RWPE1 (cell line): ENCODE measurements around the gene RIMS3.
"Not testable (repeated sequence)": the region's sequence is repeated elsewhere in the genome, so short reads cannot be mapped to it uniquely, and the experiment has no call there.

ENCODE experiments used
- CTCF ChIA-PET: fragments of 350-600 bp; sonication (Branson Sonifier 250); formaldehyde crosslinking; extraction: SDS; loops from one replicate; lab custom pipeline; 2021; lab: Yijun Ruan, JAX
- POLR2A ChIA-PET: fragments of 400-600 bp; formaldehyde crosslinking; extraction: SDS; loops from one replicate; lab custom pipeline; 2020; ENCODE audit warnings: antibody characterized with exemption; ENCODE audit not compliant: low non-redundant PET; lab: Yijun Ruan, JAX
- DNase-seq: peaks from one replicate; pipeline ENCODE4 v3.0.0; 2012; ENCODE audit warnings: low spot score
- H3K27ac ChIP-seq: fragments of 450-650 bp; 2 replicates; pipeline ENCODE4 v1.5.1; 2017
- TF ChIP-seq, protein P1 (sequence below): fragments of 450-650 bp; conservative IDR thresholded peaks from 2 replicates; pipeline ENCODE4 v1.5.1; 2017; ENCODE audit warnings: low read depth, mild to moderate bottlenecking

The RIMS3 gene

DNA sequence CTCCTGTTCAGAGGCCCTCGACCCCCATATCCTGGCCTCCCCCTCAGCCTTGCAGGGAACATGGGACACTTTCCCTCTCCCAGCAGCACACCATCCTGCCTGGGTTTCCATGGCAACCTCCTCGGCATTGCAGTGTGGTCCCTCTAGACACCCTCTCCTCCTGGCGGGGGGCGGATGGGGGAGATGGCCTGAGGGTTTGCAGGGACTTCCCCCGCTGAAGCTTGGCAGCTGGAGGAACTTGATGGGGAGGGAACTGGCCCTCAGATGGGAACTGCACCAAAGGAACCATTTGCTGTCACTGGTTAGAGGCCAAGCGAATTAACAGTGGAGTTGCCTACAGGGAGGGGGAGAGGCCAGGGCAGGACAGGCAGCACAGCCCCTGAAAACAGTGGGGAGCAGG is 28.7 kb downstream of the RIMS3 start:
- H3K27ac ChIP-seq, result no peak overlapping the region
- DNase-seq, result no peak
- TF ChIP-seq, protein P1, sequence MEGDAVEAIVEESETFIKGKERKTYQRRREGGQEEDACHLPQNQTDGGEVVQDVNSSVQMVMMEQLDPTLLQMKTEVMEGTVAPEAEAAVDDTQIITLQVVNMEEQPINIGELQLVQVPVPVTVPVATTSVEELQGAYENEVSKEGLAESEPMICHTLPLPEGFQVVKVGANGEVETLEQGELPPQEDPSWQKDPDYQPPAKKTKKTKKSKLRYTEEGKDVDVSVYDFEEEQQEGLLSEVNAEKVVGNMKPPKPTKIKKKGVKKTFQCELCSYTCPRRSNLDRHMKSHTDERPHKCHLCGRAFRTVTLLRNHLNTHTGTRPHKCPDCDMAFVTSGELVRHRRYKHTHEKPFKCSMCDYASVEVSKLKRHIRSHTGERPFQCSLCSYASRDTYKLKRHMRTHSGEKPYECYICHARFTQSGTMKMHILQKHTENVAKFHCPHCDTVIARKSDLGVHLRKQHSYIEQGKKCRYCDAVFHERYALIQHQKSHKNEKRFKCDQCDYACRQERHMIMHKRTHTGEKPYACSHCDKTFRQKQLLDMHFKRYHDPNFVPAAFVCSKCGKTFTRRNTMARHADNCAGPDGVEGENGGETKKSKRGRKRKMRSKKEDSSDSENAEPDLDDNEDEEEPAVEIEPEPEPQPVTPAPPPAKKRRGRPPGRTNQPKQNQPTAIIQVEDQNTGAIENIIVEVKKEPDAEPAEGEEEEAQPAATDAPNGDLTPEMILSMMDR, result no peak
- POLR2A ChIA-PET, result no interaction called here
- CTCF ChIA-PET, result no interaction called here

DNA sequence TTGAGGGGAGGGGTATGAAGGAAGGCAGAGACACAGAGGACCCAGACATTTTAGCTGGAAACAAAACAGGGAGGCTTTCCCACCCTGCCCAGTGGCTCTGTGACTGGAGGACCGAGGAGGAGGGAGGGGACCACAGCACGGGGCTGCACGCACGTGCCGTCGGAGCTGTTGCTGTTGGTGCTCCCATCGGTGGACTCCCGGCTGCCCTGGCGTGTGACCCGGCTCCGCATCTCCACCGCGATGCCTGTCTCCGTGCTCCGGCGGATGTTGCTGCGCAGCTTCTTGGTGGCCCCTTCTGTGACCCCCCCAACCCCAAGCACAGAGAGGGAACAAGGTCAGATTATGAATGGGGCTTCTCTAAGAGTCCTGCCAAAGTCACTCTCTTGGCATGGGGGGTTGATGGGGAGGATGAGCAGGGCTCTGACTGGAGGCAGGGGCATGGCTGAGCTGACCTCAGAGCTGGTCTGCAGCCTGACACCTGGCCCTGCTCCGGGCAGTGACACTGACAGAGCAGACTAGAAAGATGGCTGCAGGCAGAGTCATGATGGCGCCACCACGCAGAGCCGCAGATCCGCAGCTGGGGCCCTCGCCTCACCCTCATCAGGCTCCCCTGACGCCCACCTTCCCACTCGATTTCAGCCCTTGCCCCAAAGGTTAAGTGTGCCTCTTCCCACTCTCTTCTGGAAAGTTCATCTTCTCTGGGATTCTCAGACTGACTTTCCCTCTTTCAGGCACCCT is 29.6 kb downstream of the RIMS3 start:
- ChIA-PET POLR2A (no interaction called here), CTCF (interaction anchor here (0.8 kb wide), 1 partner anchor 21 kb away, joined by 3 read pairs; no protein-coding TSS in a partner anchor)
- no peak overlapping the region for H3K27ac ChIP-seq
- no peak for DNase-seq
- TF ChIP-seq, protein P1, result no peak

DNA sequence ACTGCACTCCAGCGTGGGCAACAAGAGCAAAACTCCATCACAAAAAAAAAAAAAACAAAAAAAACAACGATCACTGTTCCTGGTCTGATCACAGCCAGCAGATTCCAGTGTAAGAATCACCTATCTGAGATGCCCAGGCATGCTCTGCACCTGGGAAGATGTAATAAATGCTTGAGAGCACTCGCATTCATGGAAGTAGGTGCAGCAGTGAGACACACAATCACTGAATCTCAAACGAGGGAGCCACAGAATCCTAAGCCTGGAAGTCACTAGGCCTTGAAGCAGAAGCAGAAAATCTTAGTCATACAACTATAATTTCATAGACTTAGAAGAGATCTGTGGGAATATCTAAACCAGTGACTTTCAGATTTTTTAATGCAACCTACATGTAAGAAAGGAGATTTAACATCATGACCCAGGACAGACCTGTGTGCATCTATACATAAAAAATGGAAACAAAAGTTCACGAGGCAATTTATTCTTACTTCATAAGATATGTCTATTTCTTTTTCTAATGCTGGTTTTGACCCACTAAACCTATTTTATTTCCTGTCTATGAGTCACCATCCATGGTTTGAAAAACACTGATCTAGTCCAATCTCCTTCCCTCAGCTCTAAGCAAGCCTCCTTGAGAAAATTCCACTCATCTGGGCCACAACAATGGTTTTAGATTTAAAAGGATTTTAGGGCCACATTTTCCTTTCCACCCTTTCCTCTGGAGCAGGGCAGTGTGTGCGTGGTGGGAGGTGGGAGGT is 30.4 kb downstream of the RIMS3 start:
- ChIA-PET CTCF (interaction anchor here (0.8 kb wide), 1 partner anchor 22 kb away, joined by 3 read pairs; no protein-coding TSS in a partner anchor), POLR2A (no interaction called here)
- DNase-seq, result no peak
- no peak overlapping the region for H3K27ac ChIP-seq
- TF ChIP-seq, protein P1, result no peak

DNA sequence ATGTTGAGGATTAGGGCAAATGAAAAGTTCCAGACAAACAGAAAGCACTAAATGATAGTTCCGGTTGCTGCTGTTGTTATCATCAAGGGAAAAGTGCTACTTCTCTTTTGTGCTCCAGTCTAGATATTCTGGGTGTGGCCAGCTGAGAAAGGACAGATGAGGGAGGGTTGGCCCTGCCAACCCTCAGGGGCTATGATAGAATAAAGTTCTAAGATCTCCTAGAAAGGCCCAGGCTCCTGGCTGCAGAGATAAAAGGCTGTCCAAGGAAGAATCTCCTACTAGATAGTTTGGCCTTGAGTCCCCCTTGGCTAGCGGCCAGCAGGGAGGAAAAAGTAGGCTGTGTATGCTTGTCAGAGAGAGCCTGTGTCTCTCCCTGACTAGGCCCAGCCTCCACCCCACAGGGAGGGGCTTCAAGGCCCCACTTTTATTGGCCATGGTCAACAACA is 31.5 kb downstream of the RIMS3 start:
- TF ChIP-seq, protein P1, result no peak
- CTCF ChIA-PET, result no interaction called here
- H3K27ac ChIP-seq, result no peak overlapping the region
- DNase-seq, result no peak
- POLR2A ChIA-PET, result no interaction called here

DNA sequence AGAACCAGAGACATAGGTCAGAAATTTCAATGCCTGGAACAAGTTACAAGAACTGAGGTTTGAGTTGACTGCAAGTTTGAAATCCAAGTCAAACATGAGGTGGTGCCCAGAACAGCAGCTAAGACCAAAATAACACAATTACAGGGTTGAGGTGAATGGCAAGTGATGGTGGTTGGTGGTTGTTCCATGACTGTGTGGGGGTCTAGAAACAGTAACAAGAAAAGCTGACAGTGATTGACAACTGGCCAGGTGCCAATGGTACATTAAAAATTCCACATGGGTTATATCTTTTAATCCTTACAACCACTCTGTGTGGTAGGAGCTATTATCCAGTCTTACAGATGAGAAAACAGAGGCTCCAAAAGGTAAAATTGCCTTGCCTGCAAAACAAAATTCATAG is 32.0 kb downstream of the RIMS3 start:
- H3K27ac ChIP-seq, result no peak overlapping the region
- DNase-seq, result no peak
- POLR2A ChIA-PET, result no interaction called here
- TF ChIP-seq, protein P1, result no peak
- CTCF ChIA-PET, result no interaction called here

DNA sequence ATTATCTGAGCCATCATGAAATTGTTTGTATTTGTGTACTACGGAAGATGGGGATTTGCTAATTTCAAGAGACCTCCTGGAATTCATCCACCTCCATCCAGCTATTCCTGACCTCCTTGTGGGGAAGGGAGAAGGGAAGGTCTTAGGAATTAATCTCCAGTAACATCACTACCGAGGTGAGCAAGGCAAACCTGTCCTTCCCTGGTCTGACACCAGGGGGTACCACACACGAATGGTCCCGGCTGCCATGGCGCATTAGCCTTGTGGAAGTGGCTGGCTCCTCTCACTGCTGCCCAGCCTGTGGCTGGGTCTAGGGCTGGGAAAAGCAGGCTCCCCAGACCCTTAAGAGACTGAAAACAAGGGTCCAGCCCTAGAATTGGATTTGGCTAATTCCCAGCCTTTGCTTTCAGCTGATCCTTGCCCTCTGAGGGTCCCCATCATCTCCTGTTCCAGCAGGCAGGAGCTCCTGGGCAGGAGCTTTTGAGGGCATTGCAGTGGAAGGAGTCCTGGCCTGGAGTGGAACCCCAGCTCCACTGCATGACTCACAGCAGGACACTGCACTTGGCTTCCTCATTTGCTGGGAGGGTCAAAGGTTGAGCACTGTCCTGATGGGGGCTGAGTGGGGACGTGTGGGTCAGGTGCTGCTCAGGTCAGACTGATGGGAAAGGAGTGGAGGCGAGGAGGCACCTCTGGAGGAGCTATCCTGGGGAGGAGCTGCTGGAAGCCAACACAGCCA is 34.8 kb downstream of the RIMS3 start:
- no peak overlapping the region for H3K27ac ChIP-seq
- no peak for DNase-seq
- ChIA-PET CTCF (interaction anchor here (0.6 to 0.7 kb wide), 2 partner anchors 173 to 214 kb away, joined by 4 to 5 read pairs; no protein-coding TSS in a partner anchor), POLR2A (interaction anchor here (0.7 kb wide), 1 partner anchor 10 kb away, joined by 4 read pairs; no protein-coding TSS in a partner anchor)
- TF ChIP-seq, protein P1, result no peak

DNA sequence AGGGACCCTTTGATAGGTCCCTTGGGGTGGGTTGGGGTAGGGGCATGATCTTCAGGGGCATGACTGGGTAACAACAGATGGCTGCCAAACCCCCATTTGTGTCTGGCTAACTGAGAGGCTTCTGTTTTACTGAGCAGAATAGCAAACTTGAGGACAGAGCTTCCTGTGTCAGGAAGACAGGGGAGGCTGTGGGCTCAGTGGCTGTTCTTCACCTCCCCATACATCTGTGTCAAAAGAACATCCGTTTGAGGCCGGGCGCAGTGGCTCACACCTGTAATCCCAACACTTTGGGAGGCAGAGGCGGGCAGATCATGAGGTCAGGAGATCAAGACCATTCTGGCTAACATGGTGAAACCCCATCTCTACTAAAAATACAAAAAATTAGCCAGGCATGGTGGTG is 35.9 kb downstream of the RIMS3 start:
- POLR2A ChIA-PET, result interaction anchor here (0.7 kb wide), 1 partner anchor 11 kb away, joined by 4 read pairs; no protein-coding TSS in a partner anchor
- H3K27ac ChIP-seq, DNase-seq, CTCF ChIA-PET: not testable (repeated sequence)
